A673 (cell line): ENCODE data around the gene CCDC181.
"Not testable (repeated sequence)": the region's sequence is repeated elsewhere in the genome, so short reads cannot be mapped to it uniquely, and the experiment has no call there.

Experiments used
- CTCF ChIP-seq: fragments of 300-800, 200-600 bp; sonication (generic); conservative IDR thresholded peaks from 2 replicates; pipeline ENCODE4 v1.5.1; 2017; ENCODE audit warnings: low read depth, mild to moderate bottlenecking, antibody characterized with exemption, low read length, moderate library complexity, mixed read lengths
- EZH2 ChIP-seq: fragments of 200-600 bp; sonication (generic); IDR thresholded peaks from 2 replicates; pipeline ENCODE4 v1.6.1; 2017; ENCODE audit warnings: borderline replicate concordance, low read depth, mild to moderate bottlenecking, mixed read lengths, antibody characterized with exemption, low read length; ENCODE audit not compliant: poor library complexity, severe bottlenecking

GRCh38 chr1:169402578-169402977 lies 24.7 kb downstream of the CCDC181 start:
- TF ChIP-seq EZH2, CTCF: not testable (repeated sequence)
